ENCODE results near the gene BABAM2.

DNA sequence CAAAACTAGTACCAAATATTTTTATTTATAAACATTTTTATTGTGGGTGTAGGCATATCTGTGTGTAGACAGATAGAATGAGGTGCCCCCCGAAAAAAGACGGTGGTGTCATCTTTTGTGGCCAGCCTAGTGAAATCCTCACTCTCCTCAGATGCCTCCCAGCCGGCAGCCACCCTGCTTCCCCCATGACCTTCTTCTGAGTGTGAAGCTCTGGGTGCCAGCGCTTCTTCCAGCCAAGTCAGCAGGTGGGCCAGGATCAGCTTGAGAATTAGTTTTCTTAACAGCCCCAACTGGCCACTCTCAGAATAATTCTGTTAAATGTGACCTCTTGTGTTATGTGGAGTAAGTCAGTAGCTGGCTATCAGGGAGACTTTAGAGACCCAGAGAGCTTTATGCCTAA lies 272.5 kb downstream of the BABAM2 start:
- TF ChIP-seq CTCF (IDR thresholded peaks at IDR 0.05) (no peak), POLR2A (IDR thresholded peaks at IDR 0.05) (no peak), POLR2AphosphoS5 (IDR thresholded peaks at IDR 0.05) (no peak)
